ENCODE data around the gene LRG1. TPM values are rescaled to one million over a fixed set of nuclear protein-coding genes. Genes with fewer than 3 reads are reported as not detected.

The LRG1 gene
- total and polyA plus RNA-seq, 4 donors: 0.75 to 2.8 (median 1.4) TPM

DNA sequence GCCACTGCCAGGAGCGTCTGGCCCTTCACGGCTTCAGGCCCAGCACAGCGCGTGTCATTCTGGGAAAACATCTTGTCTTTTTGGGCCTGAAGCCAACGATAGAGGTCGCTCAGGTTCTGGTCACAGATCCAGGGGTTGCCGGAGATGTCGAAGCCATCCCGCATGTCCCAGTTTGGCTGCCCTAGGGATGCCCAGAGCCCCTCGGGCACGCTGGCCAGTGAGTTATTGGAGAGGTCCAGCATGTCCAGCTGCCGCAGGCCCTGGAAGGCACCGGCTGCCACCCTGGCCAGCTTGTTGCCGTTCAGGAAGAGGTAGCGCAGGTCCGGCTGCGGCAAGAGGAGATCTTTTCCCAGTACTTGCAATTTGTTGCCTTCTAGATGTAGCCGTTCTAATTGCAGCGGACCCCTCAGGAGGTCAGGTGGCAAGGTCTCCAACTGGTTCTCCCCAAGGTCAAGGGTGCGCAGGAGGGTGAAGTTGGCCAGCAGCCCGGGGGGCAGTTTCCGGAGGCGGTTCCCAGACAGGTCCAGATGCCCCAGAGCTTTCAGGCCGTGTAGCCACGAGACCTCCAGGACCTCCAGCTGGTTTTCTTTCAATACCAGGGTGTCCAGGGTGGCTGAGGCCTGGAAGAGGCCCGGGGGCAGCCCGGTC, 1.8 kb downstream of the LRG1 start:
- ATAC-seq (ENCODE audit: low FRiP score) (no peak), DNase-seq (no peak)
- 75 to 76% methylated on average over 27 of the region's 27 CpGs for WGBS, 2 donors
- no peak overlapping the region for H3K4me3 ChIP-seq (ENCODE audit: low read length in 2 of 2)
- intact Hi-C loops (cut with DNase I): no loop called here
- H3K9me3 ChIP-seq (ENCODE audit: control insufficient read depth, low read length): peaks cover 2% of the 10 kb centered on the region
- no peaks in the 10 kb centered on the region for H3K27me3 ChIP-seq (ENCODE audit: control insufficient read depth in 1 of 2, insufficient read depth in 2 of 2, low read length in 1 of 2)
- H3K36me3 ChIP-seq (ENCODE audit: control insufficient read depth in 1 of 2, insufficient read depth in 2 of 2, low read length in 1 of 2): no peaks in the 10 kb centered on the region
- H3K4me1 ChIP-seq (ENCODE audit: control insufficient read depth in 1 of 2, insufficient read depth in 2 of 2, low read length in 2 of 2): no peaks in the 10 kb centered on the region
- H3K27ac ChIP-seq (ENCODE audit: low read depth in 1 of 2, low read length in 2 of 2): no peak overlapping the region

DNA sequence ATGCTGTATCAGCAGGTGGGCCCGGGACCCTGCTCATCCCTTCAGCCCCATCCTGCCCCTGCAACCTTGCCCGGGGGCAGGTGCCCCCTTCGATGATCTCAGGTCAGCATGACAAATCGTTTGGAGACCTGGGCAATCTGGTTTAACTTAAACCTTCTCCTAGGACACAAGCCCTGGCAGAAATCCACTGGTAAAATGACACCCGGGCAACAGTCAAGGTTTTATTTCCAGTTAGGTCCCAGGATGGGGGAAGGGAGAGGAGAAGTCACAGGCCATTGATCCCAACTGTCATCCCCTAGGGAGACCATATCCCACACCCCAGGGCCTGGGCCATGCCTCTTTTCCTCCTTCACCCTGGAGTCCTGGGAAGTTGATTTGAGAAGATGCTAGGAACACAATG, 3.0 kb downstream of the LRG1 start:
- no peaks in the 10 kb centered on the region for H3K36me3 ChIP-seq (ENCODE audit: control insufficient read depth in 1 of 2, insufficient read depth in 2 of 2, low read length in 1 of 2)
- no peak overlapping the region for H3K4me3 ChIP-seq (ENCODE audit: low read length in 2 of 2)
- H3K27ac ChIP-seq (ENCODE audit: low read depth in 1 of 2, low read length in 2 of 2): no peak overlapping the region
- peaks cover 2% of the 10 kb centered on the region for H3K9me3 ChIP-seq (ENCODE audit: control insufficient read depth, low read length)
- intact Hi-C loops (cut with DNase I): no loop called here
- no peak for ATAC-seq (ENCODE audit: low FRiP score)
- 53% methylated on average over 5 of the region's 5 CpGs for WGBS, 2 donors
- H3K27me3 ChIP-seq (ENCODE audit: control insufficient read depth in 1 of 2, insufficient read depth in 2 of 2, low read length in 1 of 2): no peaks in the 10 kb centered on the region
- DNase-seq: no peak
- H3K4me1 ChIP-seq (ENCODE audit: control insufficient read depth in 1 of 2, insufficient read depth in 2 of 2, low read length in 2 of 2): no peaks in the 10 kb centered on the region

DNA sequence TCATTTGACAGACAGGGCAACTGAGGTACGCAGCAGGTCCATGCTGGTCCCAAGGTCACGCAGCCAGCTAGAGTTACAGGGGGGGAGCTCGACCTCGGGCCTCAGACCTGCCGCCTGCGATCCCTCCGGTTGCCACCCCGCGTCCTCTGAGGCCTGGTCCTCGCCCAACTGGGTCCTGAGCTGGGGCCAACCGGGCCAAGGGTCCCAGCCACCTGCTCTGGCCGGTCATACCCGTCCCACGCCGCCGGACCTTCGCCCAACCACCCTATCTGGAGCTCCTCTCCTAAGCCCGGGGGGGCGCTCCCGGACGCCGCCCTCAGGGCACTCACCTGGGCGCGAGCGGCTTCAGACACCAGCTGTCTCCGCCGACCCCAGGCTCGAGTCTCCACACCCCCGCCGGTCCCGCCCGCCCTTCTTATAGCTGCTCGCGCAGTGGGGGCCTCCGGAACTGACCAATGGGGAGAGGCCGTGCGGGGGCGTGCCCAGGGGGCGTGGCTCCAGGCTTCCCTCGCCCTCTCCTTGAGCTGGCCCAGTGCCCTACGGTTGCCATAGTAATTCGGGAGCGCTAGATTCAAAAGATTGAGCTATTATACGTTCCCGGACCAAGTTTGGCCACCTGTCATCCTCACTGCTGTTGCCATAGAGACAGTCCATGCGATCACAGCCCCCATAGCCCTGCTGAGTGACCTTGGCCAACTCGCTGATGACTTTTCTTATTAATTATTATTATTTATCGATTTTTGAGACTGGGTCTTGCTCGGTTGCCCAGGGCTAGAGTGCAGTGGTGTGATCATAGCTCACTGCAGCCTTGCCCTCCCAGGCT, 4.8 kb downstream of the LRG1 start, which contains the start of gene PLIN5:
PLIN5 (minus strand) TSS at position 389 of the 823 bp plus-strand sequence. CDS start 1,150 bp downstream, outside the sequence.
- Histone ChIP-seq H3K27me3 (ENCODE audit: control insufficient read depth in 1 of 2, insufficient read depth in 2 of 2, low read length in 1 of 2) (no peaks in the 10 kb centered on the region), H3K9me3 (ENCODE audit: control insufficient read depth, low read length) (no peaks in the 10 kb centered on the region), H3K27ac (ENCODE audit: low read depth in 1 of 2, low read length in 2 of 2) (no peak within 1 kb of the TSS), H3K4me3 (ENCODE audit: low read length in 2 of 2) (no peak within 1 kb of the TSS), H3K36me3 (ENCODE audit: control insufficient read depth in 1 of 2, insufficient read depth in 2 of 2, low read length in 1 of 2) (no peaks in the 10 kb centered on the region), H3K4me1 (ENCODE audit: control insufficient read depth in 1 of 2, insufficient read depth in 2 of 2, low read length in 2 of 2) (no peaks in the 10 kb centered on the region)
- intact Hi-C loops (cut with DNase I): no loop called here
- ATAC-seq (ENCODE audit: low FRiP score) (peak; percentile 63), DNase-seq (peak in 1 of 2 donors; percentile 89)
- WGBS, 2 donors: 9 to 10% methylated on average over 44 to 49 of the region's 49 CpGs

DNA sequence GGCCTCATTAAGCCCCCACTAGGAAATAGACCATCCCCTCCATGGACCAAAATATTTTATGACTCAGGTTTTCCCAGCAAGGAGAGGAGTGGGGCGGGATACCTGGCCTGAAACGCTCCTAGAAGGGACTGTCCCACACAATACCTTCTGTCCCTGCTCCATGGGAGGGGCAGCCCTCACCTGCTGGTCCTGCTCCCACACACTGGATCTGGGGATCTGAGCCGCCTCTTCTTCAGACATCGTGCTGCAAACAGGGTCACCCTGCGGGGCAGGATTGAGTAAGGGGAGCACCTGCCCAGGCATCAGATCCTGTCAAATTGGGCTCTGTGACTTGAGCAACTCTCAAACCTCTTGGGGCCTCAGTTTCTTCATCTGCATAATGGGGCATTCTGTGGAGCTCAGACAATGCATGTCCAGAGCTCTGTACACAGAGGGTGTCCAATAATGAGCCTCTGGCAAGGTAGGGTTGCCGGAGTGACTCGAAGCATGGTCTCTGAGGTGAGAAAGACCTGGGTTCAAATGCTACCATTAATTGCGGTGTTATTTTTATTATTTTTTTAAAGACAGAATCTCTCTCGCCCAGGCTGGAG, 5.9 kb downstream of the LRG1 start:
- no peak for ATAC-seq (ENCODE audit: low FRiP score)
- intact Hi-C loops (cut with DNase I): no loop called here
- H3K36me3 ChIP-seq (ENCODE audit: control insufficient read depth in 1 of 2, insufficient read depth in 2 of 2, low read length in 1 of 2): no peaks in the 10 kb centered on the region
- H3K9me3 ChIP-seq (ENCODE audit: control insufficient read depth, low read length): no peaks in the 10 kb centered on the region
- no peak overlapping the region for H3K27ac ChIP-seq (ENCODE audit: low read depth in 1 of 2, low read length in 2 of 2)
- WGBS, 2 donors: 80% methylated on average over 9 of the region's 9 CpGs
- no peaks in the 10 kb centered on the region for H3K27me3 ChIP-seq (ENCODE audit: control insufficient read depth in 1 of 2, insufficient read depth in 2 of 2, low read length in 1 of 2)
- no peak overlapping the region for H3K4me3 ChIP-seq (ENCODE audit: low read length in 2 of 2)
- H3K4me1 ChIP-seq (ENCODE audit: control insufficient read depth in 1 of 2, insufficient read depth in 2 of 2, low read length in 2 of 2): no peaks in the 10 kb centered on the region
- no peak for DNase-seq

DNA sequence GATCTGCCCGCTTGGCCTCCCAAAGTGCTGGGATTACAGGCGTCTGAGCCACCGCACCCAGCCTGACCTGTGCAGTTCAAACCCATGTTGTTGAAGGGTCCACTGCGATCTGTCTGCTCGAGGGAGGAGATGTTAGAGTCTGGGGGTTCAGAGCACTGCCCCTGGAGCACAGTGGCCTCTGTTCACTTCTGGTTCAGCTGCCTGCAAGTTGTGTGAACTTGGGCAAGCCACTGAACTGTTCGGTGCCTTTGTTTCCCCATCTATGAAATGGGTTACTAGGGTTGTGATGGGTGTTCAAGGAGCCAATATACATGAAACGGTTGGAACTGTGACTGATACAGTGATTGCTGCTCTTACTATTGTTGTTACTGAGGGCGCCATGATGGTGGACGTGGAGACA, 6.5 kb downstream of the LRG1 start:
- intact Hi-C loops (cut with DNase I): no loop called here
- no peaks in the 10 kb centered on the region for H3K36me3 ChIP-seq (ENCODE audit: control insufficient read depth in 1 of 2, insufficient read depth in 2 of 2, low read length in 1 of 2)
- H3K4me1 ChIP-seq (ENCODE audit: control insufficient read depth in 1 of 2, insufficient read depth in 2 of 2, low read length in 2 of 2): no peaks in the 10 kb centered on the region
- H3K27ac ChIP-seq (ENCODE audit: low read depth in 1 of 2, low read length in 2 of 2): no peak overlapping the region
- WGBS, 2 donors: 77% methylated on average over 9 of the region's 9 CpGs
- ATAC-seq (ENCODE audit: low FRiP score) (no peak), DNase-seq (no peak)
- no peak overlapping the region for H3K4me3 ChIP-seq (ENCODE audit: low read length in 2 of 2)
- no peaks in the 10 kb centered on the region for H3K27me3 ChIP-seq (ENCODE audit: control insufficient read depth in 1 of 2, insufficient read depth in 2 of 2, low read length in 1 of 2)
- no peaks in the 10 kb centered on the region for H3K9me3 ChIP-seq (ENCODE audit: control insufficient read depth, low read length)

DNA sequence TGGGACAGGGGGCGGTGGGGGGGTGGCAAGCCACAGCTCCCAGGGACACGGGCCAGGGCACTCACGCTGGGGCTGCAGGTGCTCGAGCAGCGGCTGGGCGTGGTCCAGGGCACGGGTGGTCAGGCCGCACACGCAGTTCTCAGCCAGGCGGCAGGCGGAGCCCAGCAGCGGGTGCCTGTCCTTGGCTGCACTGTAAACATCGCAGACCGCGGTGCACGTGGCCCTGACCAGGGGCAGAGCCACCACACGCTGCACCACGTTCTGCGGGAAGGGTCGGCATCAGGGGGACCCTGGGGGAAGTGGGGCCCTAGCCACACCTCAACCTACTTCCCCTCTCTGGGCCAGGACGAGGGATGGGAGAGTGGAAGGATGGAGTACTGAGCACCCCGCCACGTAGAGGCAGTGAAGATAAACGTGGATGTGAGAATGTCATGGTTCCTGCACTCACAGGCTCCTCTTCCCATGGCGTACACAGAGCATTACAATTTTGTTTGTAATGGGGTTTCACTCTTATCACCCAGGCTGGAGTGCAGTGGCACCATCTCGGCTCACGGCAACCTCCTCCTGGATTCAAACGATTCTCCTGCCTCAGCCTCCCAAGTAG, 8.2 kb downstream of the LRG1 start:
- intact Hi-C loops (cut with DNase I): no loop called here
- ATAC-seq (ENCODE audit: low FRiP score) (no peak), DNase-seq (no peak)
- no peaks in the 10 kb centered on the region for H3K9me3 ChIP-seq (ENCODE audit: control insufficient read depth, low read length)
- no peaks in the 10 kb centered on the region for H3K4me1 ChIP-seq (ENCODE audit: control insufficient read depth in 1 of 2, insufficient read depth in 2 of 2, low read length in 2 of 2)
- no peaks in the 10 kb centered on the region for H3K27me3 ChIP-seq (ENCODE audit: control insufficient read depth in 1 of 2, insufficient read depth in 2 of 2, low read length in 1 of 2)
- WGBS, 2 donors: 71 to 74% methylated on average over 26 to 28 of the region's 28 CpGs
- H3K27ac ChIP-seq (ENCODE audit: low read depth in 1 of 2, low read length in 2 of 2): no peak overlapping the region
- no peak overlapping the region for H3K4me3 ChIP-seq (ENCODE audit: low read length in 2 of 2)
- H3K36me3 ChIP-seq (ENCODE audit: control insufficient read depth in 1 of 2, insufficient read depth in 2 of 2, low read length in 1 of 2): no peaks in the 10 kb centered on the region

DNA sequence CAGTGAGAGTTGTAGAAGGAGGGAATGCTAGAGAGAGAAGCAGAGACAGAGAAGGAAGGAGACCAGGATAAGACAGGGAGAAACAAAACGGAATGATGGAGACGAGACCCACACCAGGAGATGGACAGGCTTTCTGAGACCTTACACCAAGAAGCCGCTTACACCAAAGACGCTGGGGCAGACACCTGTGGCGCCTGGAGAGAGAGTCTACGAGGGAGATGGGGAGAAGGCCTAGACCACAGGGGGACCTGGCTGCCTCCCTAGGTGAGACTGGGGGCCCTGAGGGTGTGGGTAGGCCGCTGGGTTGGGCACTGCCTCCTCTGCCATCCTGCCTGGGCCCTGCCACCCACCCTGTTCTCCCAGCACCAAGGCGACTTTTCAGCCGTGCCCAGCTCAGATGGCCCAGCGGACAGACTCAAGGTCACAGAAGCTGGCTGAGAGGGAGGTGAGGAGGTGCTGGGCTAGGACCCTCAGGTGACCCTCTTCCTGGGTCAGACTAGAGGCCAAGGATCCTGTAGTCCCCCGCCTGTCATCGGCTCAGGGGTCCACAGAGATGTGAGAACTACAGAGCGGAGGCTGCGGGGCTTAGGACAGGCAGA, 9.8 kb downstream of the LRG1 start:
- no peak overlapping the region for H3K27ac ChIP-seq (ENCODE audit: low read depth in 1 of 2, low read length in 2 of 2)
- no peaks in the 10 kb centered on the region for H3K9me3 ChIP-seq (ENCODE audit: control insufficient read depth, low read length)
- H3K27me3 ChIP-seq (ENCODE audit: control insufficient read depth in 1 of 2, insufficient read depth in 2 of 2, low read length in 1 of 2): no peaks in the 10 kb centered on the region
- intact Hi-C loops (cut with DNase I): loop anchor here in 1 of 2 donors (10.0 kb wide), 1 partner anchor 265 kb away; no protein-coding TSS in a partner anchor
- no peaks in the 10 kb centered on the region for H3K4me1 ChIP-seq (ENCODE audit: control insufficient read depth in 1 of 2, insufficient read depth in 2 of 2, low read length in 2 of 2)
- H3K4me3 ChIP-seq (ENCODE audit: low read length in 2 of 2): no peak overlapping the region
- WGBS, 2 donors: 75 to 77% methylated on average over 13 to 14 of the region's 14 CpGs
- no peaks in the 10 kb centered on the region for H3K36me3 ChIP-seq (ENCODE audit: control insufficient read depth in 1 of 2, insufficient read depth in 2 of 2, low read length in 1 of 2)
- ATAC-seq (ENCODE audit: low FRiP score) (no peak), DNase-seq (no peak)

DNA sequence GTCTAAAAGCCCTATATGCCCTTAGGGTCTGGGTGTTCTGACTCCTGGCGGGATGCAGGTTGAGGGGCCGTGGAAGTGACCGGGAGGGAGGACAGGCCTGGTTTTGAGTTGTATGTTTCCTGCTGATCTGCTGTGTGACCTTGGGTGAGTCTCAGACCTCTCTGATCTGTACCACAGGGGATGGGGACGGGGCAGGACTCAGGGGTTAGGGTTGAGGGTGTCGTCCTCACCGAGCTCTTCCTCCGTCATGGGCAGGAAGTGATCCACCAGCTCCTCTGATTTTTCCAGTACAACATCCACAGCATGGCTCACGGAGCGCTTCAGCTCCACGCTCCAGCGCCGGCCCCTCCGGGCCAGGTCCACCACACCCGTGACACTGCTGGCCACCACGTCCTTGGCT, 11.0 kb downstream of the LRG1 start:
- H3K4me1 ChIP-seq (ENCODE audit: control insufficient read depth in 1 of 2, insufficient read depth in 2 of 2, low read length in 2 of 2): no peaks in the 10 kb centered on the region
- H3K27ac ChIP-seq (ENCODE audit: low read depth in 1 of 2, low read length in 2 of 2): no peak overlapping the region
- intact Hi-C loops (cut with DNase I): loop anchor here in 1 of 2 donors (10.0 kb wide), 1 partner anchor 264 kb away; no protein-coding TSS in a partner anchor
- H3K9me3 ChIP-seq (ENCODE audit: control insufficient read depth, low read length): no peaks in the 10 kb centered on the region
- H3K4me3 ChIP-seq (ENCODE audit: low read length in 2 of 2): no peak overlapping the region
- ATAC-seq (ENCODE audit: low FRiP score): no peak
- no peak for DNase-seq
- no peaks in the 10 kb centered on the region for H3K36me3 ChIP-seq (ENCODE audit: control insufficient read depth in 1 of 2, insufficient read depth in 2 of 2, low read length in 1 of 2)
- 76 to 78% methylated on average over 15 of the region's 15 CpGs for WGBS, 2 donors
- no peaks in the 10 kb centered on the region for H3K27me3 ChIP-seq (ENCODE audit: control insufficient read depth in 1 of 2, insufficient read depth in 2 of 2, low read length in 1 of 2)

All from aorta (tissue), 5 donors.